HCT116 (cell line): ENCODE data around the gene AK6. TPM values are rescaled to one million over a fixed set of nuclear protein-coding genes. Genes with fewer than 3 reads are reported as not detected.

Experiments used
- ATAC-seq: fragments of 200-7000 bp; cut with Tn5 transposase; 2 replicates; pipeline ENCODE4 v1.9.1; 2020; ENCODE audit warnings: mild to moderate bottlenecking, moderate library complexity
- BruUV-seq: library from RNA; stranded (reverse); fragments of 400-500 nt; replicated peaks from 2 replicates; lab custom pipeline; 2021; lab: Mats Ljungman, UMichigan
- CTCF ChIA-PET: fragments of 300-600 bp; sonication (Branson Sonifier 250); formaldehyde crosslinking; loops from one replicate; lab custom pipeline; 2021; ENCODE audit warnings: antibody characterized with exemption; lab: Charles Lee
- POLR2A ChIA-PET: fragments of 300-600, 350-600 bp; sonication (Branson Sonifier 250); formaldehyde crosslinking; loops from one replicate; lab custom pipeline; 2021; ENCODE audit warnings: antibody characterized with exemption; lab: Charles Lee
- RAD21 ChIA-PET, 2 experiments: fragments of 300-600 bp; sonication (Branson Sonifier 250); formaldehyde crosslinking; loops; one replicate each; lab custom pipeline; 2023; ENCODE audit warnings: low total read pairs in 2 of 2; ENCODE audit not compliant: uncharacterized antibody in 2 of 2, unreplicated experiment in 2 of 2, low non-redundant PET in 1 of 2; lab: Charles Lee
- DNase-seq: peaks from one replicate; pipeline ENCODE4 v3.0.0-alpha.2; 2010; ENCODE audit warnings: low read depth, low spot score
- H2AFZ ChIP-seq: fragments of 200-600 bp; shearing (Covaris generic), sonication (generic); 2 replicates; pipeline ENCODE4 v1.6.1; 2017; ENCODE audit warnings: low read depth, mixed run types, mixed read lengths, antibody characterized with exemption, low read length; ENCODE audit not compliant: poor library complexity, severe bottlenecking
- H3K27ac ChIP-seq: 2 replicates; pipeline ENCODE4 v1.5.1; 2012; ENCODE audit warnings: low read depth, low read length
- H3K27me3 ChIP-seq: fragments of 200-600 bp; sonication (generic); 2 replicates; pipeline ENCODE4 v1.6.1; 2016; ENCODE audit warnings: mixed run types, low read length, mixed read lengths; ENCODE audit not compliant: insufficient read depth
- H3K36me3 ChIP-seq, 2 experiments: fragments of 200-500 bp in 1 of 2; fragments of 200-600 bp in 1 of 2; sonication (Bioruptor generic) in 1 of 2; sonication (generic) in 1 of 2; 2 replicates each; pipeline versions ENCODE4 v1.5.1 to v1.6.1; 2014 to 2016; ENCODE audit warnings: low read length in 2 of 2, inconsistent platforms in 1 of 2, mixed read lengths in 1 of 2, mixed run types in 1 of 2; ENCODE audit not compliant: insufficient read depth in 2 of 2, control insufficient read depth in 1 of 2
- H3K4me1 ChIP-seq, 2 experiments: fragments of 200-600 bp in 1 of 2; sonication (generic) in 1 of 2; 2 replicates each; pipeline versions ENCODE4 v1.5.1 to v1.6.1; 2012 to 2017; ENCODE audit warnings: low read length in 2 of 2, inconsistent platforms in 1 of 2, mild to moderate bottlenecking in 1 of 2, mixed read lengths in 1 of 2, mixed run types in 1 of 2, moderate library complexity in 1 of 2; ENCODE audit not compliant: insufficient read depth in 2 of 2, control insufficient read depth in 1 of 2
- H3K4me2 ChIP-seq: fragments of 200-600 bp; sonication (generic); 2 replicates; pipeline ENCODE4 v1.6.1; 2017; ENCODE audit warnings: mixed run types, low read length, mixed read lengths
- H3K4me3 ChIP-seq, 2 experiments: fragments of 200-600 bp in 1 of 2; sonication (generic) in 1 of 2; replicated peaks in 1 of 2; 2 replicates each; pipeline ENCODE4 v1.5.1; 2011 to 2016; ENCODE audit warnings: low read length in 2 of 2, control low read depth in 1 of 2, low read depth in 1 of 2, mild to moderate bottlenecking in 1 of 2, mixed read lengths in 1 of 2, mixed run types in 1 of 2
- H3K79me2 ChIP-seq: fragments of 200-600 bp; sonication (generic); 2 replicates; pipeline ENCODE4 v1.6.1; 2017; ENCODE audit warnings: mild to moderate bottlenecking, mixed run types, low read length, moderate library complexity, mixed read lengths; ENCODE audit not compliant: insufficient read depth
- H3K9ac ChIP-seq: fragments of 200-600 bp; sonication (generic); 2 replicates; pipeline ENCODE4 v1.6.1; 2016; ENCODE audit warnings: low read length, mixed read lengths
- H3K9me2 ChIP-seq: fragments of 200-600 bp; sonication (generic), shearing (Covaris generic); 2 replicates; pipeline ENCODE4 v1.6.1; 2017; ENCODE audit warnings: mixed run types, mild to moderate bottlenecking, moderate library complexity; ENCODE audit not compliant: insufficient read depth
- H3K9me3 ChIP-seq, 2 experiments: fragments of 200-500 bp in 1 of 2; fragments of 200-600 bp in 1 of 2; sonication (Bioruptor generic) in 1 of 2; sonication (generic) in 1 of 2; 2 replicates each; pipeline ENCODE4 v1.6.1; 2014 to 2017; ENCODE audit warnings: low read length in 2 of 2, mixed read lengths in 2 of 2, inconsistent platforms in 1 of 2, low read depth in 1 of 2, mild to moderate bottlenecking in 1 of 2, mixed run types in 1 of 2, moderate library complexity in 1 of 2; ENCODE audit not compliant: control insufficient read depth in 1 of 2, insufficient read depth in 1 of 2
- H4K20me1 ChIP-seq: fragments of 200-600 bp; sonication (generic), shearing (Covaris generic); 2 replicates; pipeline ENCODE4 v1.6.1; 2017; ENCODE audit warnings: mixed run types, mild to moderate bottlenecking, moderate library complexity; ENCODE audit not compliant: insufficient read depth
- ATF3 ChIP-seq: IDR thresholded peaks from 2 replicates; pipeline ENCODE4 v1.6.1; 2012
- CTCF ChIP-seq, 3 experiments: fragments of 200-600 bp in 1 of 3; sonication (generic) in 1 of 3; IDR thresholded peaks in 2 of 3; conservative IDR thresholded peaks in 1 of 3; 2 replicates each; pipeline ENCODE4 v1.5.1; 2012 to 2017; ENCODE audit warnings: low read depth in 2 of 3, low read length in 2 of 3, antibody characterized with exemption in 1 of 3, borderline replicate concordance in 1 of 3, control low read depth in 1 of 3, mild to moderate bottlenecking in 1 of 3, mixed read lengths in 1 of 3, mixed run types in 1 of 3, moderate library complexity in 1 of 3; ENCODE audit not compliant: insufficient read depth in 1 of 3
- EZH2 ChIP-seq: fragments of 200-600 bp; sonication (generic); IDR thresholded peaks from 2 replicates; pipeline ENCODE4 v1.6.1; 2017; ENCODE audit warnings: antibody characterized with exemption, mixed run types
- EZH2phosphoT487 ChIP-seq: fragments of 200-600 bp; IDR thresholded peaks from 2 replicates; pipeline ENCODE4 v1.6.1; 2018; ENCODE audit warnings: antibody characterized with exemption, borderline replicate concordance
- POLR2A ChIP-seq: IDR thresholded peaks from 2 replicates; pipeline ENCODE4 v1.7.0; 2011; ENCODE audit warnings: borderline replicate concordance; ENCODE audit not compliant: insufficient read depth, insufficient read length; ENCODE audit errors: extremely low read depth
- POLR2AphosphoS5 ChIP-seq: IDR thresholded peaks from 2 replicates; pipeline ENCODE4 v1.6.1; 2011; ENCODE audit warnings: mild to moderate bottlenecking, low read depth, low read length, moderate library complexity
- REST ChIP-seq: IDR thresholded peaks from 2 replicates; pipeline ENCODE4 v1.6.1; 2012; ENCODE audit warnings: low read depth
- SIN3A ChIP-seq: IDR thresholded peaks from 2 replicates; pipeline ENCODE4 v1.6.1; 2012; ENCODE audit warnings: low read depth
- TCF7L2 ChIP-seq: IDR thresholded peaks from 2 replicates; pipeline ENCODE4 v1.7.0; 2011; ENCODE audit warnings: borderline replicate concordance, inconsistent platforms; ENCODE audit not compliant: insufficient read depth, insufficient read length; ENCODE audit errors: extremely low read depth
- ZFX ChIP-seq: fragments of 450-650 bp; IDR thresholded peaks from 2 replicates; pipeline ENCODE4 v1.6.1; 2017
- intact Hi-C: fragments of 100-400 bp; cut with micrococcal nuclease; formaldehyde crosslinking; loops from 2 replicates; pipeline ENCODE4 v1.10.0; 2022
- total RNA-seq: library from RNA; stranded (reverse); gene quantifications from one replicate; pipeline ENCODE4 v1.2.1, GENCODE V29; 2021; ENCODE audit not compliant: unreplicated experiment

AK6 gene
- total RNA-seq, 1 experiment from 2014 or later, result 33.4 TPM

GRCh38 chr5:69374911-69375446, 5.7 kb upstream of the AK6 start:
- no peak overlapping the region for H3K4me2 ChIP-seq
- no TSS peak for BruUV-seq
- TF ChIP-seq POLR2AphosphoS5 (no peak), EZH2 (no peak), EZH2phosphoT487 (no peak), TCF7L2 (no peak), SIN3A (no peak), CTCF (IDR thresholded peaks at IDR 0.05 in 2 of 3, conservative IDR thresholded peaks at IDR 0.05 in 1 of 3; ENCODE audit: borderline replicate concordance in 1 of 3, insufficient read depth in 1 of 3, low read depth in 2 of 3, low read length in 2 of 3) (no peak), POLR2A (no peak), ATF3 (no peak), ZFX (no peak), REST (no peak)
- ChIA-PET CTCF (no interaction called here), POLR2A (no interaction called here), RAD21 (no interaction called here)
- H3K27me3 ChIP-seq, result no peaks in the 10 kb centered on the region
- peaks cover 24% of the 10 kb centered on the region for H3K79me2 ChIP-seq
- no peak for ATAC-seq
- H3K27ac ChIP-seq, result no peak overlapping the region
- intact Hi-C loops, result no loop called here
- peaks cover 2 to 10% of the 10 kb centered on the region in 2 experiments; a peak in 3 of 4 replicates for H3K4me1 ChIP-seq
- no peak overlapping the region for H3K9ac ChIP-seq
- no peak overlapping the region for H2AFZ ChIP-seq
- no peak overlapping the region for H3K4me3 ChIP-seq
- no peaks in the 10 kb centered on the region for H3K9me2 ChIP-seq
- no peak for DNase-seq
- H4K20me1 ChIP-seq, result no peaks in the 10 kb centered on the region
- peaks cover 0 to 9% of the 10 kb centered on the region in 2 experiments for H3K36me3 ChIP-seq
- no peaks in the 10 kb centered on the region for H3K9me3 ChIP-seq
